ENCODE measurements around the gene ADGRD2. TPM values are rescaled to one million over a fixed set of nuclear protein-coding genes. Genes with fewer than 3 reads are reported as not detected.

The ADGRD2 gene, protein sequence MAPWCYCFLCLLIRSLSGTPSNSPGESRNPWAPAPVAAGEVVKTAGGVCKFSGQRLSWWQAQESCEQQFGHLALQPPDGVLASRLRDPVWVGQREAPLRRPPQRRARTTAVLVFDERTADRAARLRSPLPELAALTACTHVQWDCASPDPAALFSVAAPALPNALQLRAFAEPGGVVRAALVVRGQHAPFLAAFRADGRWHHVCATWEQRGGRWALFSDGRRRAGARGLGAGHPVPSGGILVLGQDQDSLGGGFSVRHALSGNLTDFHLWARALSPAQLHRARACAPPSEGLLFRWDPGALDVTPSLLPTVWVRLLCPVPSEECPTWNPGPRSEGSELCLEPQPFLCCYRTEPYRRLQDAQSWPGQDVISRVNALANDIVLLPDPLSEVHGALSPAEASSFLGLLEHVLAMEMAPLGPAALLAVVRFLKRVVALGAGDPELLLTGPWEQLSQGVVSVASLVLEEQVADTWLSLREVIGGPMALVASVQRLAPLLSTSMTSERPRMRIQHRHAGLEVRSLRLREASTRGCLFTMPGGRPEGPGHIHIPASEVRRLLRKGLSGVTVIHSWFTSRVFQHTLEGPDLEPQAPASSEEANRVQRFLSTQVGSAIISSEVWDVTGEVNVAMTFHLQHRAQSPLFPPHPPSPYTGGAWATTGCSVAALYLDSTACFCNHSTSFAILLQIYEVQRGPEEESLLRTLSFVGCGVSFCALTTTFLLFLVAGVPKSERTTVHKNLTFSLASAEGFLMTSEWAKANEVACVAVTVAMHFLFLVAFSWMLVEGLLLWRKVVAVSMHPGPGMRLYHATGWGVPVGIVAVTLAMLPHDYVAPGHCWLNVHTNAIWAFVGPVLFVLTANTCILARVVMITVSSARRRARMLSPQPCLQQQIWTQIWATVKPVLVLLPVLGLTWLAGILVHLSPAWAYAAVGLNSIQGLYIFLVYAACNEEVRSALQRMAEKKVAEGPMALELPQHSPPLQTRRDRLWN
- polyA plus RNA-seq (2011; rRNA removed): not detected in 2 replicates
- polyA plus RNA-seq (2012; cell fraction: cytosol; rRNA removed): not detected in 2 replicates
- polyA plus RNA-seq (2012; cell fraction: nucleus; rRNA removed): not detected in 2 replicates
- polyA plus RNA-seq (2017; fragmentation: RNase III; extraction: RNeasy Plus Mini Kit Qiagen cat#74134 plus additional on column Dnase treatment): not detected in 3 replicates
- not detected in 2 replicates for polyA minus RNA-seq (2011; rRNA and poly(A)+ RNA removed)

DNA sequence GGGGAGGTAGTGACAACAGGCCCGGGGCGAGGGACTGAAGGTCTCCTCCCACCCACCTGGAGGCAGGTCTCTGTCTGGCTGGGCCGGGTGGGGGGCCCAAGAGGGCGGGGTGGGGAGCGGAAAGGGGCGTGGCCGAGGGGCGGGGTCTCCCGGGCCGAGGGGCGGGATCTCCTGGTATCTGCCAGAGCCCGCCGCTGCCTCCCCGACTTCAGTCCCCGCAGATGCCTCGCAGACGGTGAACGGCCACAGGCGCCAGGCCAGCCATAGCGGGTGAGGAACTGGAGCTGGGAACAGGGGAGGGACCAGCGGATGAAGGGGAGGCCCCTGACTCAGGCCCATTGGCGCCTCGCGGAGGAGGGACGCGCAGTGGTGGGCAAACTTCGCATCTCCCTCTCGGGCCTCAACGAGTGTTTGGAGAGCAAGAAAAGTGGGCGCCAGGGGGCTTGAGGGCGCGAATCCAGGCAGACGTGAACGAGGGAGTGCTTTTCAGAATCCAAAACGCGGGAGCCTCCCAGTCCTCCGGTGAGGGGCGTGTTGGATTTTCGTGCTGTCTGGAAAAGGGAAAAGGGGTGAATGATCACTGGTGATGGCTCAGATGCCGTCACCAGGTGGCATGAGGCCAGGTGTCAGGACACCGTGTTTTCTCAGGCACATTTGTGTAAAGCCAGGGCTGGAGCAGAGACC lies at the start of gene ADGRD2:
ADGRD2 (plus strand) TSS at position 211 of the 684 bp plus-strand sequence. CDS start 1,216 bp downstream, outside the sequence.
- ChIA-PET POLR2A (no interaction called here), CTCF (interaction anchor here (1.6 kb wide), 1 partner anchor 31 kb away, joined by 3 read pairs; no protein-coding TSS in a partner anchor)
- no peak for ATAC-seq
- H3K4me3 ChIP-seq: no peak within 1 kb of the TSS
- no peak within 1 kb of the TSS for H3K4me2 ChIP-seq
- no peak for FAIRE-seq
- no peak within 1 kb of the TSS for H3K27ac ChIP-seq
- TF ChIP-seq NR3C1 (IDR thresholded peaks at IDR 0.05): no peak
- TF ChIP-seq FOXS1 (CRISPR knock-in tag; IDR thresholded peaks at IDR 0.05): no peak
- no peak for TF ChIP-seq MYC (IDR thresholded peaks at IDR 0.05; ENCODE audit: borderline replicate concordance, low read length)
- no peak for TF ChIP-seq JUN (IDR thresholded peaks at IDR 0.05)
- TF ChIP-seq, protein P1, sequence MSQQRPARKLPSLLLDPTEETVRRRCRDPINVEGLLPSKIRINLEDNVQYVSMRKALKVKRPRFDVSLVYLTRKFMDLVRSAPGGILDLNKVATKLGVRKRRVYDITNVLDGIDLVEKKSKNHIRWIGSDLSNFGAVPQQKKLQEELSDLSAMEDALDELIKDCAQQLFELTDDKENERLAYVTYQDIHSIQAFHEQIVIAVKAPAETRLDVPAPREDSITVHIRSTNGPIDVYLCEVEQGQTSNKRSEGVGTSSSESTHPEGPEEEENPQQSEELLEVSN (IDR thresholded peaks at IDR 0.05; ENCODE audit: borderline replicate concordance, low read depth): no peak
- TF ChIP-seq PHF8 (IDR thresholded peaks at IDR 0.05; ENCODE audit: borderline replicate concordance, low read depth): no peak
- no peak for TF ChIP-seq NFE2L2 (conservative IDR thresholded peaks at IDR 0.05; ENCODE audit: low read length)
- no peak for TF ChIP-seq MAFK (IDR thresholded peaks at IDR 0.05; ENCODE audit: partially characterized antibody)
- TF ChIP-seq SREBF2 (IDR thresholded peaks at IDR 0.05): no peak
- no peak for TF ChIP-seq EHF (CRISPR knock-in tag; IDR thresholded peaks at IDR 0.05)
- TF ChIP-seq CEBPB (IDR thresholded peaks at IDR 0.05): no peak
- TF ChIP-seq, protein P2, sequence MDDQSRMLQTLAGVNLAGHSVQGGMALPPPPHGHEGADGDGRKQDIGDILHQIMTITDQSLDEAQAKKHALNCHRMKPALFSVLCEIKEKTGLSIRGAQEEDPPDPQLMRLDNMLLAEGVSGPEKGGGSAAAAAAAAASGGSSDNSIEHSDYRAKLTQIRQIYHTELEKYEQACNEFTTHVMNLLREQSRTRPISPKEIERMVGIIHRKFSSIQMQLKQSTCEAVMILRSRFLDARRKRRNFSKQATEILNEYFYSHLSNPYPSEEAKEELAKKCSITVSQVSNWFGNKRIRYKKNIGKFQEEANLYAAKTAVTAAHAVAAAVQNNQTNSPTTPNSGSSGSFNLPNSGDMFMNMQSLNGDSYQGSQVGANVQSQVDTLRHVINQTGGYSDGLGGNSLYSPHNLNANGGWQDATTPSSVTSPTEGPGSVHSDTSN (IDR thresholded peaks at IDR 0.05): no peak
- no peak for TF ChIP-seq FOSL2 (IDR thresholded peaks at IDR 0.05)
- no peak for TF ChIP-seq FOSL2 (CRISPR knock-in tag; IDR thresholded peaks at IDR 0.05)
- TF ChIP-seq NPAS2 (CRISPR knock-in tag; IDR thresholded peaks at IDR 0.05; ENCODE audit: borderline replicate concordance): no peak
- TF ChIP-seq ZSCAN20 (CRISPR knock-in tag; IDR thresholded peaks at IDR 0.05): no peak
- no peaks in the 10 kb centered on the region for H3K9me3 ChIP-seq
- peaks cover 7% of the 10 kb centered on the region; the same call in 2 of the 3 replicates for H3K4me1 ChIP-seq
- WGBS (ENCODE audit: missing lambda C conversion rate): 94% methylated on average over 25 of the region's 41 CpGs
- no peak for DNase-seq (ENCODE audit: low read depth in 1 of 2, low spot score in 1 of 2)

DNA sequence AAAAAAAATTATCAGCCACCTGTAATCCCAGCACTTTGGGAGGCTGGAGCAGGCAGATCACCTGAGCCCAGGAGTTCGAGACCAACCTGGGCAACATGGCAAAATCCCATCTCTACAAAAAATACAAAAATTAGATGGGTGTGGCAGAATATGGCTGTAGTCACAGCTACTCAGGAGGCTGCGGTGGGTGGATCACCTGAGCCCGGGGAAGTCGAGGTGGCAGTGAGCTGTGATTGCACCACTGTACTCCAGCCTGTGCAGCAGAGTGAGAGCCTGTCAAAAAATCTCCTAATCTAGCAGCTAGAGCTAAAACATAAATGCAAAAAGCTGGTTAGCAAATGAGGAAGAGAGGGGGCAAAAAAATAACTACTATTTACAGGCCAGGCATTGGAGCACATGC lies 47.0 kb upstream of the ADGRD2 start:
- no peak for DNase-seq (ENCODE audit: low read depth in 1 of 2, low spot score in 1 of 2)

DNA sequence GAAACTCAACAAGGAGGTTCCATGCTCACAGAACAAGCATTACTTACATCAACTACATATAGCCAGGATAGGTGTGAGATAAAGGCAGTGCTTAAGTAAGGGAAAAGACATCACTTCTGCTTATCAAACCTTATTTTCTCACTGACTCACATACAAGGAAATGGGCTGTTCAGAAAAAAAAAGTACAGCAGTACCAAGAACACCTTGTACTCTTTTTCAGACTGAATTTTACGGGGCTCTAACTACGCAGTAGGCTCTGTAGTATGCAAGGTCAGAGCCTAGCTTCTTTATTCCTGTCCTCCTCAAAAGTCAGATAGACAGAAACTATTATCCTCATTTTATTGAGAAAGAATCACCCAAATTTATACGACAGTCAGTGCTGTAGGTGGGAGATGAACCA lies 40.8 kb upstream of the ADGRD2 start:
- no peak overlapping the region for H3K4me3 ChIP-seq
- DNase-seq (ENCODE audit: low read depth in 1 of 2, low spot score in 1 of 2): no peak
- ChIA-PET POLR2A (no interaction called here), CTCF (interaction anchor here (1.0 to 32.7 kb wide), 7 partner anchors 0 to 128 kb away, joined by 3 to 429 read pairs (median 4); partner anchors contain the start of gene PSMB7)
- no peak for ATAC-seq
- no peak overlapping the region; a peak in 1 of 6 replicates for H3K27ac ChIP-seq
- 93% methylated on average over 3 of the region's 3 CpGs for WGBS (ENCODE audit: missing lambda C conversion rate)
- no peaks in the 10 kb centered on the region for H3K9me3 ChIP-seq
- no peak for FAIRE-seq
- H3K4me1 ChIP-seq: peaks cover 42% of the 10 kb centered on the region
- no peak overlapping the region for H3K4me2 ChIP-seq
- TF ChIP-seq NFE2L2 (conservative IDR thresholded peaks at IDR 0.05; ENCODE audit: low read length) (no peak), ESRRA (IDR thresholded peaks at IDR 0.05; ENCODE audit: borderline replicate concordance, low read length) (no peak), CEBPB (IDR thresholded peaks at IDR 0.05) (no peak), MAZ (IDR thresholded peaks at IDR 0.05; ENCODE audit: borderline replicate concordance, low read depth, low read length) (no peak), KDM1A (IDR thresholded peaks at IDR 0.05; ENCODE audit: low read depth) (no peak), CHD4 (IDR thresholded peaks at IDR 0.05; ENCODE audit: borderline replicate concordance) (no peak), PHF8 (IDR thresholded peaks at IDR 0.05; ENCODE audit: borderline replicate concordance, low read depth) (no peak), GATA3 (IDR thresholded peaks at IDR 0.05; ENCODE audit: borderline replicate concordance) (no peak)
- TF ChIP-seq, protein P3, sequence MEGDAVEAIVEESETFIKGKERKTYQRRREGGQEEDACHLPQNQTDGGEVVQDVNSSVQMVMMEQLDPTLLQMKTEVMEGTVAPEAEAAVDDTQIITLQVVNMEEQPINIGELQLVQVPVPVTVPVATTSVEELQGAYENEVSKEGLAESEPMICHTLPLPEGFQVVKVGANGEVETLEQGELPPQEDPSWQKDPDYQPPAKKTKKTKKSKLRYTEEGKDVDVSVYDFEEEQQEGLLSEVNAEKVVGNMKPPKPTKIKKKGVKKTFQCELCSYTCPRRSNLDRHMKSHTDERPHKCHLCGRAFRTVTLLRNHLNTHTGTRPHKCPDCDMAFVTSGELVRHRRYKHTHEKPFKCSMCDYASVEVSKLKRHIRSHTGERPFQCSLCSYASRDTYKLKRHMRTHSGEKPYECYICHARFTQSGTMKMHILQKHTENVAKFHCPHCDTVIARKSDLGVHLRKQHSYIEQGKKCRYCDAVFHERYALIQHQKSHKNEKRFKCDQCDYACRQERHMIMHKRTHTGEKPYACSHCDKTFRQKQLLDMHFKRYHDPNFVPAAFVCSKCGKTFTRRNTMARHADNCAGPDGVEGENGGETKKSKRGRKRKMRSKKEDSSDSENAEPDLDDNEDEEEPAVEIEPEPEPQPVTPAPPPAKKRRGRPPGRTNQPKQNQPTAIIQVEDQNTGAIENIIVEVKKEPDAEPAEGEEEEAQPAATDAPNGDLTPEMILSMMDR (IDR thresholded peaks at IDR 0.05): no peak
- TF ChIP-seq, protein P4, sequence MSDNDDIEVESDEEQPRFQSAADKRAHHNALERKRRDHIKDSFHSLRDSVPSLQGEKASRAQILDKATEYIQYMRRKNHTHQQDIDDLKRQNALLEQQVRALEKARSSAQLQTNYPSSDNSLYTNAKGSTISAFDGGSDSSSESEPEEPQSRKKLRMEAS (IDR thresholded peaks at IDR 0.05): no peak
- TF ChIP-seq, protein P5, sequence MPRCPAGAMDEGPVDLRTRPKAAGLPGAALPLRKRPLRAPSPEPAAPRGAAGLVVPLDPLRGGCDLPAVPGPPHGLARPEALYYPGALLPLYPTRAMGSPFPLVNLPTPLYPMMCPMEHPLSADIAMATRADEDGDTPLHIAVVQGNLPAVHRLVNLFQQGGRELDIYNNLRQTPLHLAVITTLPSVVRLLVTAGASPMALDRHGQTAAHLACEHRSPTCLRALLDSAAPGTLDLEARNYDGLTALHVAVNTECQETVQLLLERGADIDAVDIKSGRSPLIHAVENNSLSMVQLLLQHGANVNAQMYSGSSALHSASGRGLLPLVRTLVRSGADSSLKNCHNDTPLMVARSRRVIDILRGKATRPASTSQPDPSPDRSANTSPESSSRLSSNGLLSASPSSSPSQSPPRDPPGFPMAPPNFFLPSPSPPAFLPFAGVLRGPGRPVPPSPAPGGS (IDR thresholded peaks at IDR 0.05): no peak

More for the DNA sequence above, 47.0 kb upstream of the ADGRD2 start:
- Histone ChIP-seq H3K4me3 (no peak overlapping the region), H3K4me2 (no peak overlapping the region), H3K9me3 (no peaks in the 10 kb centered on the region), H3K27ac (no peak overlapping the region), H3K4me1 (no peaks in the 10 kb centered on the region)
- ATAC-seq (no peak), FAIRE-seq (no peak)
- CTCF ChIA-PET: interaction anchor here (0.7 to 32.7 kb wide), 4 partner anchors 6 to 81 kb away, joined by 3 to 429 read pairs (median 216); partner anchors contain the start of gene PSMB7
- TF ChIP-seq CEBPB (IDR thresholded peaks at IDR 0.05) (no peak), ZFP36 (IDR thresholded peaks at IDR 0.05; ENCODE audit: borderline replicate concordance, partially characterized antibody) (no peak)
- 93% methylated on average over 4 of the region's 4 CpGs for WGBS (ENCODE audit: missing lambda C conversion rate)
- POLR2A ChIA-PET: no interaction called here
